Sigmoid colon (tissue), 7 donors: ENCODE results near the gene TIGAR. TPM values are rescaled to one million over a fixed set of nuclear protein-coding genes. Genes with fewer than 3 reads are reported as not detected.

Source experiments
- DNase-seq: peaks from one replicate; pipeline ENCODE4 v3.0.0-alpha.2; 2019
- H3K27ac ChIP-seq, 4 donors: fragments of 200-600 bp; sonication (generic); one replicate each; pipeline ENCODE4 v1.5.1; 2016 to 2019; ENCODE audit warnings: mild to moderate bottlenecking in 1 of 4
- H3K27me3 ChIP-seq, 3 donors: fragments of 200-600 bp; sonication (generic); one replicate each; pipeline ENCODE4 v1.5.1; 2019; ENCODE audit warnings: mild to moderate bottlenecking in 1 of 3
- H3K36me3 ChIP-seq, 4 donors: fragments of 200-600 bp; sonication (generic); one replicate each; pipeline ENCODE4 v1.5.1; 2016 to 2019
- H3K4me1 ChIP-seq, 4 donors: fragments of 200-600 bp; sonication (generic); one replicate each; pipeline ENCODE4 v1.5.1; 2017 to 2019
- H3K4me3 ChIP-seq, 4 donors: fragments of 200-600 bp; sonication (generic); one replicate each; pipeline ENCODE4 v1.5.1; 2017 to 2019; ENCODE audit warnings: mild to moderate bottlenecking in 2 of 4, moderate library complexity in 1 of 4
- H3K9me3 ChIP-seq, 4 donors: fragments of 200-600 bp in 3 of 4; sonication (generic) in 3 of 4; one replicate each; pipeline versions ENCODE4 v1.5.1 to v1.6.1; 2013 to 2019
- EP300 ChIP-seq, 4 donors: sonication (generic); formaldehyde crosslinking; IDR thresholded peaks; one replicate each; pipeline ENCODE4 v1.6.1; 2017; ENCODE audit warnings: antibody characterized with exemption in 4 of 4
- POLR2A ChIP-seq, 2 donors: fragments of 450-650 bp; IDR thresholded peaks; one replicate each; pipeline ENCODE4 v1.6.1; 2016; ENCODE audit warnings: antibody characterized with exemption in 2 of 2, mild to moderate bottlenecking in 2 of 2, moderate library complexity in 2 of 2
- POLR2AphosphoS5 ChIP-seq, 4 donors: sonication (generic); formaldehyde crosslinking; IDR thresholded peaks; one replicate each; pipeline ENCODE4 v1.6.1; 2017; ENCODE audit warnings: antibody characterized with exemption in 4 of 4
- WGBS, 2 donors: extraction: QIAGEN DNeasy Blood & Tissue Kit; methylation state at CpG; one replicate each; pipeline ENCODE4 v1.1.7; 2013; 5-methylcytosine and 5-hydroxymethylcytosine counted together
- intact Hi-C: fragments of 100-400 bp; cut with DNase I; formaldehyde crosslinking; loops from one replicate; pipeline ENCODE4 v1.15.1; 2023
- polyA plus RNA-seq, 3 donors: library from polyadenylated mRNA; stranded (reverse); fragments of 200-250 nt; gene quantifications; one replicate each; pipeline ENCODE4 v1.2.3, GENCODE V29; 2013
- total RNA-seq, 4 donors: library from RNA; depleted of rRNA; stranded (reverse); fragments of >200 nt; gene quantifications; one replicate each; pipeline ENCODE4 v1.1.0, GENCODE V29; 2016
- TF ChIP-seq, protein P1 (sequence below), 4 experiments: fragments of 450-650 bp in 3 of 4; fragments of 200-600 bp in 1 of 4; IDR thresholded peaks; one replicate each; pipeline ENCODE4 v1.5.1; 2016 to 2019; ENCODE audit warnings: antibody characterized with exemption in 4 of 4, mild to moderate bottlenecking in 3 of 4, moderate library complexity in 2 of 4
- donor health status: healthy with polysubstance abuse.
- donor health status: Bipolar disorder and iron deficiency.
- donor health status: healthy.

Gene TIGAR
- total and polyA plus RNA-seq, 7 donors: 4.4 to 14.6 (median 6.0) TPM

- Histone ChIP-seq H3K27me3 (no peaks in the 10 kb centered on the region), H3K9me3 (no peaks in the 10 kb centered on the region), H3K4me3 (no peak overlapping the region), H3K4me1 (peaks cover 0 to 81% (median 50%) of the 10 kb centered on the region in 4 donors), H3K27ac (peak overlapping the region; percentile 28 to 76 (median 71)), H3K36me3 (peaks cover 2 to 51% (median 4%) of the 10 kb centered on the region in 4 donors)
- DNase-seq: no peak
- TF ChIP-seq, protein P1, sequence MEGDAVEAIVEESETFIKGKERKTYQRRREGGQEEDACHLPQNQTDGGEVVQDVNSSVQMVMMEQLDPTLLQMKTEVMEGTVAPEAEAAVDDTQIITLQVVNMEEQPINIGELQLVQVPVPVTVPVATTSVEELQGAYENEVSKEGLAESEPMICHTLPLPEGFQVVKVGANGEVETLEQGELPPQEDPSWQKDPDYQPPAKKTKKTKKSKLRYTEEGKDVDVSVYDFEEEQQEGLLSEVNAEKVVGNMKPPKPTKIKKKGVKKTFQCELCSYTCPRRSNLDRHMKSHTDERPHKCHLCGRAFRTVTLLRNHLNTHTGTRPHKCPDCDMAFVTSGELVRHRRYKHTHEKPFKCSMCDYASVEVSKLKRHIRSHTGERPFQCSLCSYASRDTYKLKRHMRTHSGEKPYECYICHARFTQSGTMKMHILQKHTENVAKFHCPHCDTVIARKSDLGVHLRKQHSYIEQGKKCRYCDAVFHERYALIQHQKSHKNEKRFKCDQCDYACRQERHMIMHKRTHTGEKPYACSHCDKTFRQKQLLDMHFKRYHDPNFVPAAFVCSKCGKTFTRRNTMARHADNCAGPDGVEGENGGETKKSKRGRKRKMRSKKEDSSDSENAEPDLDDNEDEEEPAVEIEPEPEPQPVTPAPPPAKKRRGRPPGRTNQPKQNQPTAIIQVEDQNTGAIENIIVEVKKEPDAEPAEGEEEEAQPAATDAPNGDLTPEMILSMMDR (IDR thresholded peaks at IDR 0.05): no peak
- TF ChIP-seq POLR2AphosphoS5 (IDR thresholded peaks at IDR 0.05) (peak in 2 of 4 donors; percentile 18 to 21), EP300 (IDR thresholded peaks at IDR 0.05) (no peak), POLR2A (IDR thresholded peaks at IDR 0.05) (no peak)
- intact Hi-C loops: no loop called here
- 17 to 64% methylated on average over 8 of the region's 8 CpGs for WGBS, 2 donors
Observed at GRCh38 chr12:4302881-4303280, 18.1 kb upstream of the TIGAR start.

GRCh38 chr12:4303750-4304149 lies 17.3 kb upstream of the TIGAR start:
- WGBS, 2 donors: 89 to 90% methylated on average over 3 of the region's 3 CpGs
- Histone ChIP-seq H3K27me3 (no peaks in the 10 kb centered on the region), H3K9me3 (no peaks in the 10 kb centered on the region), H3K4me3 (no peak overlapping the region), H3K27ac (peak overlapping the region; percentile 22 to 76 (median 71)), H3K36me3 (peaks cover 0 to 42% (median 4%) of the 10 kb centered on the region in 4 donors), H3K4me1 (peaks cover 0 to 89% (median 56%) of the 10 kb centered on the region in 4 donors)
- no peak for DNase-seq
- TF ChIP-seq POLR2AphosphoS5 (IDR thresholded peaks at IDR 0.05) (no peak), POLR2A (IDR thresholded peaks at IDR 0.05) (no peak), EP300 (IDR thresholded peaks at IDR 0.05) (no peak)
- TF ChIP-seq, protein P1 (IDR thresholded peaks at IDR 0.05): no peak
- intact Hi-C loops: no loop called here

DNA sequence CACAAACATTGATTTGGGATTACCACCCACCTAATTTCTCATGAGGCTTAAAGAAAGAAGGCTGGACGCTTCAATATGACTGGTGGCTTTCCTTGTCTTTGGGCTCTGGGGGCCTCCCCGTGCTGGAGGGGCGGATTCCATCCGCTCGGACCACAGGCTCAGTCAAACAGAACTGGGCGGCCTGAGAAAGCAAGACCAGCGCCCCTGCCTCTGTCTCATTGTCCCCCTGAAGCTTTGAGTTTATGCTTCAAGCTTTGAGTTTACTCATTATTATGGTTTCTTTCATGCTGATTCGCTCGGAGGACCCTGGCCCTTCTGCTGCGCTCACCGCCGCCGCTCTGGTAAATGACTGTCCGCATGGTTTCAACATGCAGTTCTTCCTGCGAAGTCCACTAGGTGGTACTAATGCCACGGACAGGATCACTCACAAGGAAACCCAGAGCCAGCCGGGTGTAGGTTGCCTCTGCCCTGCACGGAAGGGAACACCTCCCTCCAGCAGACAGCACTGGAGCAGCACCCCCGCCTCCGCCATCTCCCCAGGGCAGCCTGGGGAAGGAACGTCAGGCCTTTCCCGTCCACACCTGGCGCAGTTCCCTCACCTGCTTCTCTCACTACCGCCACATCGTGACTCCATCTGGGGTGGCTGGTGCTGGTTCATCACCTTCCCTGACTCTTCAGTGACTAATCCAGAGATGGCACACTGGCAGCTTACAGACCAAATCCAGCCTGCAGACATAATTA lies 13.2 kb upstream of the TIGAR start:
- intact Hi-C loops: loop anchor here (5.0 kb wide), 1 partner anchor 110 kb away; no protein-coding TSS in a partner anchor
- no peaks in the 10 kb centered on the region for H3K27me3 ChIP-seq
- peak; percentile 89 for DNase-seq
- 24 to 48% methylated on average over 25 of the region's 25 CpGs for WGBS, 2 donors
- H3K4me1 ChIP-seq: peaks cover 0 to 60% (median 41%) of the 10 kb centered on the region in 4 donors
- peak overlapping the region in 3 of 4 donors; percentile 3 to 10 (median 4) for H3K4me3 ChIP-seq
- TF ChIP-seq EP300 (IDR thresholded peaks at IDR 0.05): no peak
- TF ChIP-seq, protein P1 (IDR thresholded peaks at IDR 0.05): peak; percentile 68 to 79 (median 76)
- peak in 2 of 4 donors; percentile 5 to 18 for TF ChIP-seq POLR2AphosphoS5 (IDR thresholded peaks at IDR 0.05)
- no peak for TF ChIP-seq POLR2A (IDR thresholded peaks at IDR 0.05)
- no peaks in the 10 kb centered on the region for H3K9me3 ChIP-seq
- peak overlapping the region; percentile 10 to 76 (median 54) for H3K27ac ChIP-seq
- H3K36me3 ChIP-seq: peaks cover 0 to 16% (median 2%) of the 10 kb centered on the region in 4 donors

DNA sequence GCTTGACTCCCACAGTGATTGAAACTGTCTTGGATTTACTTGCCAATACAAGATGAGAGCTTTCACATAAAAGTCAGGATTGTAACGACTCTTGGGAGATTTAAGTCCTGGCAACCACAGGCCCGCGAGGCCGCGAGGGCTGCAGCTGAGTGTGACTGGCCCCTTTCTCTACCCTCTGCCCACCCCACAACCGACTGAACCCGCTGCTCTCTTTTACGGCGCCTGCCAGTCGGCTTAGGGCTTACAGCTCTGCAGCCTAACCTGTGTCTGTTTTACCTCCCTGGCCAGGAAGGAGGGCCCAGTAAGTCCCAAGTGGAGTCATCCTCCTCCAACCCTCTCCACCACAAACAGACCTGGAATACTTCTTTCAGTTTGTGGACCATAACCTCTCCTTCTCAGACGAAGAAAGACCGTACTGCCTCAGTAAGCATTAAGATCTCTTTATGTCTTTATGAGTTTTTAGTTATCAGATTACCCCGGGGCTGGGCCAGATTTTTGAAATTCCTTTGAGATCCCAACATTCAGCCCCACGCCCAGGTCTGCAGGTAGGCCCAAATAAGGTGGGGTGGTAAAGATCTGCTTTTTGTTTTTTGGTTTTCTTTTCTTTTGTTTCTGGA lies 12.6 kb upstream of the TIGAR start:
- no peak for DNase-seq
- TF ChIP-seq, protein P1 (IDR thresholded peaks at IDR 0.05): no peak
- TF ChIP-seq POLR2A (IDR thresholded peaks at IDR 0.05): no peak
- TF ChIP-seq EP300 (IDR thresholded peaks at IDR 0.05): no peak
- TF ChIP-seq POLR2AphosphoS5 (IDR thresholded peaks at IDR 0.05): no peak
- peaks cover 0 to 53% (median 35%) of the 10 kb centered on the region in 4 donors for H3K4me1 ChIP-seq
- 42 to 74% methylated on average over 14 of the region's 14 CpGs for WGBS, 2 donors
- H3K27ac ChIP-seq: peak overlapping the region in 3 of 4 donors; percentile 33 to 76 (median 74)
- H3K9me3 ChIP-seq: no peaks in the 10 kb centered on the region
- peak overlapping the region in 1 of 4 donors; percentile 10 for H3K4me3 ChIP-seq
- H3K36me3 ChIP-seq: peaks cover 0 to 16% (median 2%) of the 10 kb centered on the region in 4 donors
- H3K27me3 ChIP-seq: no peaks in the 10 kb centered on the region
- intact Hi-C loops: loop anchor here (5.0 kb wide), 1 partner anchor 109 kb away; no protein-coding TSS in a partner anchor
